H1 (cell line): ENCODE measurements around the gene PKDREJ. TPM values are rescaled to one million over a fixed set of nuclear protein-coding genes. Genes with fewer than 3 reads are reported as not detected.

ENCODE experiments used
- CTCF ChIA-PET: fragments of 300-600 bp; sonication (Branson Sonifier 250); formaldehyde crosslinking; loops from one replicate; lab custom pipeline; 2021; ENCODE audit not compliant: partially characterized antibody; lab: Charles Lee
- POLR2A ChIA-PET: fragments of 300-600 bp; sonication (Branson Sonifier 250); formaldehyde crosslinking; loops from one replicate; lab custom pipeline; 2021; ENCODE audit warnings: inconsistent platforms; ENCODE audit not compliant: partially characterized antibody; lab: Charles Lee
- DNase-seq, 2 experiments: peaks; one replicate each; pipeline versions ENCODE4 v3.0.0 to v3.0.0-alpha.2; 2010 to 2022; ENCODE audit warnings: low spot score in 2 of 2, low read depth in 1 of 2, mixed read lengths in 1 of 2
- FAIRE-seq: peaks from 2 replicates; lab custom pipeline; 2011; peaks lifted over from hg19 to GRCh38; lab: Jason Lieb, UNC
- H2AFZ ChIP-seq: 2 replicates; pipeline ENCODE4 v1.8.1; 2012; ENCODE audit warnings: low read length, inconsistent platforms
- H2AK5ac ChIP-seq: 2 replicates; pipeline ENCODE4 v1.6.1; 2013; ENCODE audit warnings: low read depth, low read length
- H2BK120ac ChIP-seq: replicated peaks from 2 replicates; pipeline ENCODE3; 2013; ENCODE audit warnings: low read depth, low read length, inconsistent platforms
- H2BK12ac ChIP-seq: 2 replicates; pipeline ENCODE4 v1.6.1; 2013; ENCODE audit warnings: low read depth, low read length
- H2BK15ac ChIP-seq: 2 replicates; pipeline ENCODE4 v1.6.1; 2013; ENCODE audit warnings: low read length
- H2BK20ac ChIP-seq: 2 replicates; pipeline ENCODE4 v1.6.1; 2013; ENCODE audit warnings: low read length
- H2BK5ac ChIP-seq: 2 replicates; pipeline ENCODE4 v1.6.1; 2013; ENCODE audit warnings: low read depth, low read length
- H3K14ac ChIP-seq: 2 replicates; pipeline ENCODE4 v1.6.1; 2013; ENCODE audit warnings: inconsistent platforms; ENCODE audit not compliant: insufficient read length
- H3K18ac ChIP-seq: 2 replicates; pipeline ENCODE4 v1.6.1; 2013; ENCODE audit warnings: low read length; ENCODE audit errors: extremely low read depth
- H3K23ac ChIP-seq: 2 replicates; pipeline ENCODE4 v1.6.1; 2013; ENCODE audit warnings: inconsistent platforms; ENCODE audit not compliant: insufficient read length
- H3K23me2 ChIP-seq: 2 replicates; pipeline ENCODE4 v1.6.1; 2013; ENCODE audit warnings: low read depth, low read length
- H3K27ac ChIP-seq: 2 replicates; pipeline ENCODE4 v1.6.1; 2011; ENCODE audit warnings: low read depth, low read length, inconsistent platforms
- H3K27me3 ChIP-seq, 4 experiments: replicated peaks in 1 of 4; 1 replicate in 1 of 4; 2 replicates in 3 of 4; pipeline versions ENCODE4 v1.6.1 to v1.8.1; 2011 to 2013; ENCODE audit warnings: low read length in 3 of 4, mild to moderate bottlenecking in 3 of 4, inconsistent platforms in 2 of 4, mixed read lengths in 2 of 4, moderate library complexity in 1 of 4; ENCODE audit not compliant: control insufficient read depth in 3 of 4, insufficient read depth in 3 of 4; ENCODE audit errors: extremely low read depth in 1 of 4
- H3K36me3 ChIP-seq, 4 experiments: 2 replicates each; pipeline versions ENCODE4 v1.6.1 to v1.8.1; 2011 to 2013; ENCODE audit warnings: mild to moderate bottlenecking in 4 of 4, low read length in 3 of 4, moderate library complexity in 2 of 4, control low read depth in 1 of 4, inconsistent platforms in 1 of 4; ENCODE audit not compliant: insufficient read depth in 4 of 4, control insufficient read depth in 2 of 4
- H3K4ac ChIP-seq: replicated peaks from 2 replicates; pipeline ENCODE3; 2013; ENCODE audit warnings: low read length, low read depth, mixed read lengths, inconsistent platforms; ENCODE audit not compliant: insufficient read length
- H3K4me1 ChIP-seq, 4 experiments: replicated peaks in 1 of 4; 1 replicate in 1 of 4; 2 replicates in 3 of 4; pipeline versions ENCODE4 v1.6.1 to v1.8.1; 2011 to 2013; ENCODE audit warnings: low read length in 3 of 4, inconsistent platforms in 2 of 4, mixed read lengths in 1 of 4; ENCODE audit not compliant: insufficient read depth in 4 of 4, control insufficient read depth in 3 of 4
- H3K4me2 ChIP-seq, 2 experiments: 2 replicates each; pipeline versions ENCODE4 v1.6.1 to v1.8.1; 2011 to 2013; ENCODE audit warnings: low read depth in 2 of 2, low read length in 2 of 2, control low read depth in 1 of 2, inconsistent platforms in 1 of 2, mild to moderate bottlenecking in 1 of 2; ENCODE audit not compliant: insufficient read depth in 1 of 2
- H3K4me3 ChIP-seq, 4 experiments: fragments of 200-600, 300-600 bp in 1 of 4; sonication (generic), shearing (Covaris generic), sonication (Bioruptor Twin) in 1 of 4; 2 replicates each; pipeline versions ENCODE4 v1.5.1 to v1.8.1; 2011 to 2016; ENCODE audit warnings: low read length in 4 of 4, low read depth in 3 of 4, control low read depth in 2 of 4, inconsistent platforms in 2 of 4, mild to moderate bottlenecking in 2 of 4, mixed read lengths in 1 of 4, moderate library complexity in 1 of 4; ENCODE audit not compliant: insufficient read depth in 2 of 4; ENCODE audit errors: extremely low read depth in 1 of 4
- H3K56ac ChIP-seq: replicated peaks from 2 replicates; pipeline ENCODE3; 2013; ENCODE audit warnings: low read depth, mild to moderate bottlenecking, mixed read lengths, low read length, inconsistent platforms; ENCODE audit not compliant: insufficient read length
- H3K79me1 ChIP-seq: 2 replicates; pipeline ENCODE4 v1.6.1; 2013; ENCODE audit warnings: low read depth, low read length, control low read depth
- H3K79me2 ChIP-seq, 2 experiments: 2 replicates each; pipeline versions ENCODE4 v1.6.1 to v1.8.1; 2012 to 2013; ENCODE audit warnings: low read length in 2 of 2, mild to moderate bottlenecking in 2 of 2, inconsistent platforms in 1 of 2; ENCODE audit not compliant: insufficient read depth in 2 of 2, control insufficient read depth in 1 of 2
- H3K9ac ChIP-seq, 4 experiments: replicated peaks in 1 of 4; 1 replicate in 1 of 4; 2 replicates in 3 of 4; pipeline versions ENCODE4 v1.6.1 to v1.8.1; 2011 to 2013; ENCODE audit warnings: low read depth in 3 of 4, low read length in 3 of 4, control low read depth in 2 of 4, mild to moderate bottlenecking in 2 of 4, moderate library complexity in 2 of 4, inconsistent platforms in 1 of 4; ENCODE audit errors: extremely low read depth in 1 of 4
- H3K9me3 ChIP-seq, 2 experiments: 2 replicates each; pipeline versions ENCODE4 v1.6.1 to v1.8.1; 2012 to 2013; ENCODE audit warnings: mild to moderate bottlenecking in 2 of 2, moderate library complexity in 2 of 2, control low read depth in 1 of 2, inconsistent platforms in 1 of 2, low read depth in 1 of 2, low read length in 1 of 2, mixed read lengths in 1 of 2; ENCODE audit not compliant: insufficient read depth in 2 of 2
- H4K20me1 ChIP-seq, 2 experiments: replicated peaks in 1 of 2; 2 replicates each; pipeline versions ENCODE3 to v1.8.1; 2011 to 2013; ENCODE audit warnings: inconsistent platforms in 2 of 2, low read length in 2 of 2, mild to moderate bottlenecking in 1 of 2; ENCODE audit not compliant: insufficient read depth in 2 of 2, control insufficient read depth in 1 of 2
- H4K5ac ChIP-seq: 2 replicates; pipeline ENCODE4 v1.6.1; 2013; ENCODE audit warnings: low read length, low read depth, mixed read lengths, inconsistent platforms; ENCODE audit not compliant: insufficient read length
- H4K8ac ChIP-seq: 2 replicates; pipeline ENCODE4 v1.8.0; 2013; ENCODE audit warnings: mild to moderate bottlenecking, moderate library complexity, low read length, inconsistent platforms; ENCODE audit not compliant: insufficient read depth; ENCODE audit errors: extremely low read depth
- H4K91ac ChIP-seq: replicated peaks from 2 replicates; pipeline ENCODE3; 2013; ENCODE audit warnings: low read length, mixed read lengths, inconsistent platforms; ENCODE audit not compliant: insufficient read length
- ASH2L ChIP-seq: fragments of 200-600, 300-600 bp; sonication (generic); IDR thresholded peaks from one replicate; pipeline ENCODE4 v1.7.1; 2017; ENCODE audit warnings: low read length
- MAFK ChIP-seq: IDR thresholded peaks from 2 replicates; pipeline ENCODE4 v1.6.1; 2012; ENCODE audit warnings: low read depth, mild to moderate bottlenecking, improper control_type of control experiment, low read length
- POLR2AphosphoS5 ChIP-seq: IDR thresholded peaks from 2 replicates; pipeline ENCODE4 v1.6.1; 2011; ENCODE audit warnings: low read depth, low read length
- TCF12 ChIP-seq: IDR thresholded peaks from 2 replicates; pipeline ENCODE4 v1.6.1; 2011; ENCODE audit warnings: low read depth, mild to moderate bottlenecking, low read length
- WGBS, 2 experiments: shearing (Covaris generic) in 1 of 2; methylation state at CpG; one replicate each; pipeline versions ENCODE4 v1.1.6 to v1.1.7; 2013 to 2015; ENCODE audit warnings: low lambda C conversion rate in 2 of 2, mixed read lengths in 2 of 2, inconsistent platforms in 1 of 2, low coverage in 1 of 2, missing lambda C conversion rate in 1 of 2; ENCODE audit not compliant: insufficient replicate concordance in 2 of 2, insufficient coverage in 1 of 2, insufficient read length in 1 of 2; ENCODE audit errors: extremely low coverage in 1 of 2, missing lambda C conversion rate in 1 of 2; 5-methylcytosine and 5-hydroxymethylcytosine counted together
- polyA plus RNA-seq, 7 experiments: library from polyadenylated mRNA; depleted of rRNA in 3 of 7; stranded (reverse) in 5 of 7; unstranded in 2 of 7; fragments of >200 nt in 5 of 7; fragments of 200-250 nt in 2 of 7; gene quantifications; 1 replicate in 5 of 7; 2 replicates in 1 of 7; 4 replicates in 1 of 7; pipeline versions ENCODE4 v1.2.1 to v1.2.3, GENCODE V29; 2011 to 2013; ENCODE audit warnings: missing spikeins in 2 of 7, mixed read lengths in 2 of 7
- total RNA-seq: library from RNA; stranded (reverse); fragmentation: NEBNext Ultra II Directional; extraction: Animal tissue kit (Norgen Biotek cat#: 25700); gene quantifications from 2 replicates; pipeline ENCODE4 v1.2.1, GENCODE V29; 2021

PKDREJ gene
- total and polyA plus RNA-seq, 2 of the 8 experiments (the other 6 are each of a cell fraction or from before 2014, with no cell fraction given), result 0.02 to 0.04 TPM

DNA sequence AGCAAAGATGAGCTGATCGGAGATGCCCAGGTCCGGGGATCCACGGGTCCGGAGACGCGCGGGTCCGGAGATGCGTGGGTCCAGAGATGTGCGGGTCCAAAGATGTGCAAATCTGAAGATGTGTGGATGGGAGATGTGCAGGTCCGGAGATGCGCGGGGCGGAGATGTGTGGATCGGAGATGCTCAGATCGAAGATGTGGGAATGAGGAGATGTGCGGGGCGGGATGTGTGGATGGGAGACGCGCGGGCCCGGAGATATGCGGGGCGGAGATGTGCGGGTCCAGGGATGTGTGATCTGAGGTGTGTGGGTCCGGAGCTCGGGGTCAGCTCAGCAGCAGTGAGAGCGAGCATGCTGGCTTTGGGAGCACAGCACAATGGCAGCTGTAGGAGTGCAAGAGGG, 48.5 kb downstream of the PKDREJ start:
- Histone ChIP-seq H3K9ac (no peak overlapping the region), H2BK15ac (no peak overlapping the region), H3K9me3 (peaks cover 2 to 8% of the 10 kb centered on the region in 2 experiments; a peak in 2 of 4 replicates), H3K14ac (no peak overlapping the region)
- DNase-seq, result no peak
- WGBS, 2 experiments, result 94 to 100% methylated on average over 8 to 28 of the region's 28 CpGs
- TF ChIP-seq ASH2L (no peak), POLR2AphosphoS5 (no peak), MAFK (no peak), TCF12 (no peak)
- TF ChIP-seq, all 59 proteins: peak for 0
- H2BK12ac ChIP-seq, result no peak overlapping the region
- no peak overlapping the region for H2BK120ac ChIP-seq
- H4K5ac ChIP-seq, result no peak overlapping the region
- no peak overlapping the region for H3K4me2 ChIP-seq
- POLR2A ChIA-PET, result no interaction called here
- no peak overlapping the region for H2AK5ac ChIP-seq
- no peaks in the 10 kb centered on the region for H3K36me3 ChIP-seq
- no peak overlapping the region for H4K91ac ChIP-seq
- no peak overlapping the region for H2BK5ac ChIP-seq
- H3K23ac ChIP-seq, result no peak overlapping the region
- H3K4ac ChIP-seq, result no peak overlapping the region
- H3K56ac ChIP-seq, result no peak overlapping the region
- no peak overlapping the region for H3K27ac ChIP-seq
- H3K27me3 ChIP-seq, result no peaks in the 10 kb centered on the region
- no peak for FAIRE-seq
- no peaks in the 10 kb centered on the region for H4K20me1 ChIP-seq
- H3K4me1 ChIP-seq, result no peaks in the 10 kb centered on the region
- H3K79me2 ChIP-seq, result no peaks in the 10 kb centered on the region
- no peak overlapping the region for H2AFZ ChIP-seq
- H3K79me1 ChIP-seq, result no peaks in the 10 kb centered on the region; the same call in 1 of the 2 replicates
- no peak overlapping the region for H3K4me3 ChIP-seq
- H4K8ac ChIP-seq, result peak overlapping the region; percentile 89; the same call in 1 of the 2 replicates
- H2BK20ac ChIP-seq, result no peak overlapping the region
- H3K18ac ChIP-seq, result no peak overlapping the region
- no peaks in the 10 kb centered on the region for H3K23me2 ChIP-seq
- CTCF ChIA-PET, result no interaction called here
